ENCODE data around the gene CAST. TPM values are rescaled to one million over a fixed set of nuclear protein-coding genes. Genes with fewer than 3 reads are reported as not detected.

The CAST gene
- total and polyA plus RNA-seq, 2 donors (not counting 3 experiments of a cell fraction or from before 2014, with no cell fraction given) = 33.7 to 194 TPM

DNA sequence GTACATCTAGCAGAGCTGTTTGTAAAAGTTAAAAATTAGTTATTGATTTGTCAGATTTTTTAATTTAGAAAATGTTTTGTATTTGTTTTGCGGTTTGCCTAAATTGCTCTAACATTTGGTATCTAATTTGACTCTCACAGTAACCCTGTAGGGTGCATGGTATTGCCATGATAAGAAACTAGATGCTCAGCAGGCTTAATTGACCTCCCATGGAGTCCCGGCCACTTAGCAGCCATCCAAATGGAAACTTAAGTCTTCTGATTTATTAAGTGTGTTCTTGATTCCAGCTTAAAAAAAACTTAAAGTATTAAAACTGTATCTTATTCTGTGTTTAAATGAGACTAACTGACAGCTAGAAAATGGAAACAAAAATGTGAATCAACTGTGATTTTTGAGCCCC, 54.5 kb downstream of the CAST start:
- no peak overlapping the region for H3K27ac ChIP-seq (ENCODE audit: insufficient read depth, low read depth, low read length)
- TF ChIP-seq FOS (IDR thresholded peaks at IDR 0.05; ENCODE audit: borderline replicate concordance, insufficient read depth, low read length) (no peak), POLR2AphosphoS5 (IDR thresholded peaks at IDR 0.05; ENCODE audit: insufficient read depth, low read depth, low read length) (no peak), GATA2 (IDR thresholded peaks at IDR 0.05; ENCODE audit: insufficient read depth, insufficient read length, low read depth, low read length) (no peak), POLR2A (IDR thresholded peaks at IDR 0.05; ENCODE audit: low read depth, low read length) (no peak)
- TF ChIP-seq, protein P1, sequence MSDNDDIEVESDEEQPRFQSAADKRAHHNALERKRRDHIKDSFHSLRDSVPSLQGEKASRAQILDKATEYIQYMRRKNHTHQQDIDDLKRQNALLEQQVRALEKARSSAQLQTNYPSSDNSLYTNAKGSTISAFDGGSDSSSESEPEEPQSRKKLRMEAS (IDR thresholded peaks at IDR 0.05; ENCODE audit: insufficient read depth, insufficient read length) = no peak
- intact Hi-C loops (cut with micrococcal nuclease) (no loop called here), dilution Hi-C loops (cut with MboI; ENCODE audit: extremely low pct_ligation_motif_present, low sequenced_read_pairs) (no loop called here)
- DNase-seq (ENCODE audit: low read depth, low spot score) = no peak
- no peaks in the 10 kb centered on the region for H3K9me1 ChIP-seq (replicated peaks; ENCODE audit: control insufficient read depth, extremely low read depth, insufficient read depth, low read length)
- peaks cover 69% of the 10 kb centered on the region for H3K79me2 ChIP-seq (ENCODE audit: control insufficient read depth, insufficient read depth, low read length)
- H2AFZ ChIP-seq (ENCODE audit: low read depth, low read length) = no peak overlapping the region
- H3K9me3 ChIP-seq (replicated peaks; ENCODE audit: control insufficient read depth, insufficient read depth, low read length) = no peaks in the 10 kb centered on the region
- H3K27me3 ChIP-seq (ENCODE audit: control insufficient read depth in 2 of 2, insufficient read depth in 2 of 2, low read length in 2 of 2) = no peaks in the 10 kb centered on the region
- ChIA-PET CTCF (interaction anchor here (0.7 to 1.7 kb wide), 2 partner anchors 103 to 372 kb away, joined by 3 to 5 read pairs; no protein-coding TSS in a partner anchor), POLR2A (no interaction called here)
- no peak overlapping the region for H3K4me2 ChIP-seq (ENCODE audit: insufficient read depth, low read length)
- FAIRE-seq = no peak
- H3K9ac ChIP-seq (replicated peaks; ENCODE audit: extremely low read depth, insufficient read depth, low read length) = no peak overlapping the region
- H3K4me1 ChIP-seq (ENCODE audit: control insufficient read depth, extremely low read depth, insufficient read depth, low read length) = no peaks in the 10 kb centered on the region
- BruUV-seq (replicated peaks) = no TSS peak
- H3K4me3 ChIP-seq (replicated peaks in 1 of 3; ENCODE audit: insufficient read depth in 1 of 3, low read depth in 1 of 3, low read length in 3 of 3) = no peak overlapping the region
- H4K20me1 ChIP-seq (replicated peaks; ENCODE audit: control insufficient read depth, extremely low read depth, insufficient read depth, low read length) = peaks cover 2% of the 10 kb centered on the region
- no peaks in the 10 kb centered on the region for H3K36me3 ChIP-seq (ENCODE audit: control insufficient read depth in 2 of 2, extremely low read depth in 1 of 2, insufficient read depth in 2 of 2, low read length in 2 of 2)

DNA sequence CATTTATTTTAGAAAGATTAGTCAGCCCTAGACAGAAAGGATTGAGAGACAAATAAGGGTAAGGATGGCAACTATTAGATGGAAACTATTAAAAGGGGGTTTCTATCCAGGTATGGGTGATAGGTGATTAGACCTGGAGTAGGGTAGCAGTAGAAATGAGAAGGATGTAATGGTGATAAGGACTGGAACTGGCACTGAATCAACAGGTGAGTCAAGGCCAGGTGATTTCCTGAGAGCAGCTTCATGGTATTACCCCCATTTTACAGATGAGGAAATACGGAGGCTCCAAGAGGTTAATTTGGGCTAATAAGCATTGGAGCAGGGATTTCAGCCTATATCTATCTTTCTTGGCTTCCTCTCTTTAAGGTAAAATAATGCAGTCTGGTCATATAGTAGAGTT, 55.7 kb downstream of the CAST start:
- Histone ChIP-seq H3K36me3 (ENCODE audit: control insufficient read depth in 2 of 2, extremely low read depth in 1 of 2, insufficient read depth in 2 of 2, low read length in 2 of 2) (no peaks in the 10 kb centered on the region), H3K9me3 (replicated peaks; ENCODE audit: control insufficient read depth, insufficient read depth, low read length) (no peaks in the 10 kb centered on the region), H3K4me3 (replicated peaks in 1 of 3; ENCODE audit: insufficient read depth in 1 of 3, low read depth in 1 of 3, low read length in 3 of 3) (no peak overlapping the region), H3K9me1 (replicated peaks; ENCODE audit: control insufficient read depth, extremely low read depth, insufficient read depth, low read length) (no peaks in the 10 kb centered on the region), H2AFZ (ENCODE audit: low read depth, low read length) (no peak overlapping the region), H3K4me2 (ENCODE audit: insufficient read depth, low read length) (no peak overlapping the region), H3K79me2 (ENCODE audit: control insufficient read depth, insufficient read depth, low read length) (peaks cover 65% of the 10 kb centered on the region), H3K27me3 (ENCODE audit: control insufficient read depth in 2 of 2, insufficient read depth in 2 of 2, low read length in 2 of 2) (no peaks in the 10 kb centered on the region), H3K27ac (ENCODE audit: insufficient read depth, low read depth, low read length) (no peak overlapping the region), H3K4me1 (ENCODE audit: control insufficient read depth, extremely low read depth, insufficient read depth, low read length) (no peaks in the 10 kb centered on the region), H3K9ac (replicated peaks; ENCODE audit: extremely low read depth, insufficient read depth, low read length) (no peak overlapping the region), H4K20me1 (replicated peaks; ENCODE audit: control insufficient read depth, extremely low read depth, insufficient read depth, low read length) (peaks cover 2% of the 10 kb centered on the region)
- BruUV-seq (replicated peaks) = no TSS peak
- DNase-seq (ENCODE audit: low read depth, low spot score) (no peak), FAIRE-seq (no peak)
- dilution Hi-C loops (cut with MboI; ENCODE audit: extremely low pct_ligation_motif_present, low sequenced_read_pairs) (no loop called here), intact Hi-C loops (cut with micrococcal nuclease) (no loop called here)
- CTCF ChIA-PET = interaction anchor here (1.7 kb wide), 1 partner anchor 104 kb away, joined by 5 read pairs; no protein-coding TSS in a partner anchor
- TF ChIP-seq CTCF (IDR thresholded peaks at IDR 0.05; ENCODE audit: extremely low read depth in 1 of 2, insufficient read depth in 1 of 2, low read depth in 1 of 2, low read length in 2 of 2) = no peak
- no peak for TF ChIP-seq MYC (IDR thresholded peaks at IDR 0.05; ENCODE audit: low read depth, low read length)
- no peak for TF ChIP-seq POLR2A (IDR thresholded peaks at IDR 0.05; ENCODE audit: low read depth, low read length)
- no peak for TF ChIP-seq GATA2 (IDR thresholded peaks at IDR 0.05; ENCODE audit: insufficient read depth, insufficient read length, low read depth, low read length)
- no peak for TF ChIP-seq JUN (IDR thresholded peaks at IDR 0.05; ENCODE audit: borderline replicate concordance, insufficient read depth, insufficient read length, low read depth)
- TF ChIP-seq FOS (IDR thresholded peaks at IDR 0.05; ENCODE audit: borderline replicate concordance, insufficient read depth, low read length) = no peak
- TF ChIP-seq POLR2AphosphoS5 (IDR thresholded peaks at IDR 0.05; ENCODE audit: insufficient read depth, low read depth, low read length) = no peak
- no peak for TF ChIP-seq EZH2 (IDR thresholded peaks at IDR 0.05; ENCODE audit: borderline replicate concordance, low read depth, low read length, severe bottlenecking)
- TF ChIP-seq, protein P1 (IDR thresholded peaks at IDR 0.05; ENCODE audit: insufficient read depth, insufficient read length) = no peak
- POLR2A ChIA-PET = no interaction called here

Data from endothelial cell of umbilical vein (primary cell).